ENCODE data around the gene EGFL6. TPM values are rescaled to one million over a fixed set of nuclear protein-coding genes. Genes with fewer than 3 reads are reported as not detected.

Gene EGFL6
- total and polyA plus RNA-seq, 2 of the 13 experiments (the other 11 are each of a cell fraction or from before 2014, with no cell fraction given): not detected

DNA sequence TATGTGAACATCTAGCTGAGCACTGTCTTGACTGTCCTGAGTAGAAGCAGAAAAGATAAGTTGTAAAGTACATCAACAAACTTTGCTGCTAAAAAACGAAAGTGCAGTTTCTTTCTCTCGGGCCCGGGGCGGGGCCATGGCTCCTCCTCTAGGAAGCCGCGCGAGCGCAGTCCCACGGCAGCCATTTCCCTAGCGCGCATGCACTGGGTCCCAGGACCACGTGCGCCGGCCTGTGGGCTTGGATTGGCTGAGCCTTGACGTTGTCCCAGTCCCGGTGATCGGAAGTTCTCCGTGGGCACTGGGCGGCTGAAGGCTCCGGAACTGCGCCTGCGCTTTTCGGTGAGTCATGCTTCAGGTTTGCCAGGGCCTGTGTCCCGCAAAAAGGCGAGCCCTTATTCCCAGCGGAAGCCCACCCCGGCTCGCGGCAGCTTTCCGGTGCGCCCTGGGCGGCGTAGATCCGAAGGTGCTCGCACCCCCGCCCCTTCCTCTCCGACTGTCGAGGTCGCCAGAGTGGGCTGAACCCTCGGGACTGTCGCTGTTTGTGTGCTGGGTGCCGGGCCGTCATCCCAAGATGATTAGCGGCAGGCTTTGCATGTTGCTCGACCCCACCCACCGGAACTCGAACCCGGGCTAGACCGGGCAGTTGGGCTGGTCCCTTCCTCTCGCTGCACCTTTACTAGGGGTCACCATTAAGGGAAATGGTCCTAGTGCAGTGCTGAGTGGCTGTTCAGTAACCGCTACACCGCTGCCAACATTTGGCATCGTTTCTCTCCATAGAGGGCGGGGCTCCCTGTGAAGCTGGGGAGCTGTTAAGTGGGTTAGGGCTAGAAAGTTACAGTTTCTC is 83.7 kb downstream of the EGFL6 start, which contains the start of gene TCEANC (continued):
- peak; percentile 14; the same call in 1 of the 2 replicates for TF ChIP-seq RARA (CRISPR knock-in tag; IDR thresholded peaks at IDR 0.05)
- no peak for TF ChIP-seq ZNF446 (CRISPR knock-in tag; IDR thresholded peaks at IDR 0.05)
- peak; percentile 82 for TF ChIP-seq SPEN (CRISPR knock-in tag; IDR thresholded peaks at IDR 0.05; ENCODE audit: low read depth)
- TF ChIP-seq, protein P1, sequence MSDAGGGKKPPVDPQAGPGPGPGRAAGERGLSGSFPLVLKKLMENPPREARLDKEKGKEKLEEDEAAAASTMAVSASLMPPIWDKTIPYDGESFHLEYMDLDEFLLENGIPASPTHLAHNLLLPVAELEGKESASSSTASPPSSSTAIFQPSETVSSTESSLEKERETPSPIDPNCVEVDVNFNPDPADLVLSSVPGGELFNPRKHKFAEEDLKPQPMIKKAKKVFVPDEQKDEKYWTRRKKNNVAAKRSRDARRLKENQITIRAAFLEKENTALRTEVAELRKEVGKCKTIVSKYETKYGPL (CRISPR knock-in tag; IDR thresholded peaks at IDR 0.05): no peak
- TF ChIP-seq ZNF570 (CRISPR knock-in tag; IDR thresholded peaks at IDR 0.05; ENCODE audit: borderline replicate concordance): no peak
- TF ChIP-seq CENPT (CRISPR knock-in tag; IDR thresholded peaks at IDR 0.05; ENCODE audit: low read depth): no peak
- no peak for TF ChIP-seq RXRB (CRISPR knock-in tag; IDR thresholded peaks at IDR 0.05; ENCODE audit: borderline replicate concordance)
- peak; percentile 69 for TF ChIP-seq SAP130 (CRISPR knock-in tag; IDR thresholded peaks at IDR 0.05; ENCODE audit: low read depth)
- TF ChIP-seq, protein P2, sequence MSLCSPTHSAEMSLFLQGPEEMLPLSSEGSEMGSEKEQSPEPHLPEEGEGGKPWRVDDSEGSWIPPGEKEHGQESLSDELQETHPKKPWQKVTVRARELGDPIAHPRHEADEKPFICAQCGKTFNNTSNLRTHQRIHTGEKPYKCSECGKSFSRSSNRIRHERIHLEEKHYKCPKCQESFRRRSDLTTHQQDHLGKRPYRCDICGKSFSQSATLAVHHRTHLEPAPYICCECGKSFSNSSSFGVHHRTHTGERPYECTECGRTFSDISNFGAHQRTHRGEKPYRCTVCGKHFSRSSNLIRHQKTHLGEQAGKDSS (CRISPR knock-in tag; IDR thresholded peaks at IDR 0.05; ENCODE audit: borderline replicate concordance, low read depth): no peak; the same call in 1 of the 2 replicates
- TF ChIP-seq FOXM1 (CRISPR knock-in tag; IDR thresholded peaks at IDR 0.05): no peak
- no peak for TF ChIP-seq ZSCAN9 (CRISPR knock-in tag; IDR thresholded peaks at IDR 0.05; ENCODE audit: borderline replicate concordance)
- TF ChIP-seq HNRNPLL (IDR thresholded peaks at IDR 0.05; ENCODE audit: low read depth, low read length, poor library complexity, severe bottlenecking): peak; percentile 74
- no peak for TF ChIP-seq SRY (CRISPR knock-in tag; IDR thresholded peaks at IDR 0.05)
- TF ChIP-seq, protein P3, sequence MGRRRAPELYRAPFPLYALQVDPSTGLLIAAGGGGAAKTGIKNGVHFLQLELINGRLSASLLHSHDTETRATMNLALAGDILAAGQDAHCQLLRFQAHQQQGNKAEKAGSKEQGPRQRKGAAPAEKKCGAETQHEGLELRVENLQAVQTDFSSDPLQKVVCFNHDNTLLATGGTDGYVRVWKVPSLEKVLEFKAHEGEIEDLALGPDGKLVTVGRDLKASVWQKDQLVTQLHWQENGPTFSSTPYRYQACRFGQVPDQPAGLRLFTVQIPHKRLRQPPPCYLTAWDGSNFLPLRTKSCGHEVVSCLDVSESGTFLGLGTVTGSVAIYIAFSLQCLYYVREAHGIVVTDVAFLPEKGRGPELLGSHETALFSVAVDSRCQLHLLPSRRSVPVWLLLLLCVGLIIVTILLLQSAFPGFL (CRISPR knock-in tag; IDR thresholded peaks at IDR 0.05): no peak
- no peak for TF ChIP-seq GTF3A (CRISPR knock-in tag; conservative IDR thresholded peaks at IDR 0.05)
- 0 out of 2 replicates have a peak, but pooled peaks have one; percentile 9 for TF ChIP-seq SP2 (CRISPR knock-in tag; IDR thresholded peaks at IDR 0.05)
- TF ChIP-seq CBFB (CRISPR knock-in tag; IDR thresholded peaks at IDR 0.05): no peak
- TF ChIP-seq, protein P4, sequence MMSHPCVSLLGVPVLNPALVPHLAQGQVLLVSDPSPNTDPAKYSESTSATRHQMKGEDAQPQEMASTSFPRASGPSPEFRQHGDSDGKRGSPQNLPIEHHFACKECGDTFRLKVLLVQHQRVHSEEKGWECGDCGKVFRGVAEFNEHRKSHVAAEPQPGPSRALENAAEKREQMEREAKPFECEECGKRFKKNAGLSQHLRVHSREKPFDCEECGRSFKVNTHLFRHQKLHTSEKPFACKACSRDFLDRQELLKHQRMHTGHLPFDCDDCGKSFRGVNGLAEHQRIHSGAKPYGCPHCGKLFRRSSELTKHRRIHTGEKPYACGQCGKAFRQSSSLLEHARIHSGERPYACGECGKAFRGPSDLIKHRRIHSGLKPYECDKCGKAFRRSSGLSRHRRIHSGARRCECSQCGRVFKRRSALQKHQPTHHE (CRISPR knock-in tag; IDR thresholded peaks at IDR 0.05; ENCODE audit: borderline replicate concordance): no peak
- no peak for TF ChIP-seq ARNT2 (CRISPR knock-in tag; IDR thresholded peaks at IDR 0.05; ENCODE audit: low read depth)
- TF ChIP-seq, protein P5, sequence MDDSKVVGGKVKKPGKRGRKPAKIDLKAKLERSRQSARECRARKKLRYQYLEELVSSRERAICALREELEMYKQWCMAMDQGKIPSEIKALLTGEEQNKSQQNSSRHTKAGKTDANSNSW (CRISPR knock-in tag; IDR thresholded peaks at IDR 0.05; ENCODE audit: borderline replicate concordance): no peak
- TF ChIP-seq AHR (CRISPR knock-in tag; IDR thresholded peaks at IDR 0.05): no peak
- TF ChIP-seq KLF16 (CRISPR knock-in tag; IDR thresholded peaks at IDR 0.05): peak in 1 of 2 experiments; percentile 50; a peak in 2 of 4 replicates
- no peak for TF ChIP-seq ZNF577 (CRISPR knock-in tag; IDR thresholded peaks at IDR 0.05; ENCODE audit: borderline replicate concordance, low read depth)
- TF ChIP-seq RFX3 (CRISPR knock-in tag; IDR thresholded peaks at IDR 0.05): no peak
- peak; percentile 73 for TF ChIP-seq YEATS4 (CRISPR knock-in tag; IDR thresholded peaks at IDR 0.05; ENCODE audit: borderline replicate concordance)
- 0 out of 2 replicates have a peak, but pooled peaks have one; percentile 23 for TF ChIP-seq MEF2D (CRISPR knock-in tag; IDR thresholded peaks at IDR 0.05)
- no peak for TF ChIP-seq SATB2 (CRISPR knock-in tag; IDR thresholded peaks at IDR 0.05)
